H1 (cell line): ENCODE measurements around the gene MAP7. TPM values are rescaled to one million over a fixed set of nuclear protein-coding genes. Genes with fewer than 3 reads are reported as not detected.
A peak's percentile ranks its signal among the peaks of the same experiment; 100 is the strongest.

Experiments
- CTCF ChIA-PET: fragments of 300-600 bp; sonication (Branson Sonifier 250); formaldehyde crosslinking; loops from one replicate; lab custom pipeline; 2021; ENCODE audit not compliant: partially characterized antibody; lab: Charles Lee
- POLR2A ChIA-PET: fragments of 300-600 bp; sonication (Branson Sonifier 250); formaldehyde crosslinking; loops from one replicate; lab custom pipeline; 2021; ENCODE audit warnings: inconsistent platforms; ENCODE audit not compliant: partially characterized antibody; lab: Charles Lee
- DNase-seq, 2 experiments: peaks; one replicate each; pipeline versions ENCODE4 v3.0.0 to v3.0.0-alpha.2; 2010 to 2022; ENCODE audit warnings: low spot score in 2 of 2, low read depth in 1 of 2, mixed read lengths in 1 of 2
- FAIRE-seq: peaks from 2 replicates; lab custom pipeline; 2011; peaks lifted over from hg19 to GRCh38; lab: Jason Lieb, UNC
- H2AFZ ChIP-seq: 2 replicates; pipeline ENCODE4 v1.8.1; 2012; ENCODE audit warnings: low read length, inconsistent platforms
- H2AK5ac ChIP-seq: 2 replicates; pipeline ENCODE4 v1.6.1; 2013; ENCODE audit warnings: low read depth, low read length
- H2BK120ac ChIP-seq: replicated peaks from 2 replicates; pipeline ENCODE3; 2013; ENCODE audit warnings: low read depth, low read length, inconsistent platforms
- H2BK12ac ChIP-seq: 2 replicates; pipeline ENCODE4 v1.6.1; 2013; ENCODE audit warnings: low read depth, low read length
- H2BK15ac ChIP-seq: 2 replicates; pipeline ENCODE4 v1.6.1; 2013; ENCODE audit warnings: low read length
- H2BK20ac ChIP-seq: 2 replicates; pipeline ENCODE4 v1.6.1; 2013; ENCODE audit warnings: low read length
- H2BK5ac ChIP-seq: 2 replicates; pipeline ENCODE4 v1.6.1; 2013; ENCODE audit warnings: low read depth, low read length
- H3K14ac ChIP-seq: 2 replicates; pipeline ENCODE4 v1.6.1; 2013; ENCODE audit warnings: inconsistent platforms; ENCODE audit not compliant: insufficient read length
- H3K18ac ChIP-seq: 2 replicates; pipeline ENCODE4 v1.6.1; 2013; ENCODE audit warnings: low read length; ENCODE audit errors: extremely low read depth
- H3K23ac ChIP-seq: 2 replicates; pipeline ENCODE4 v1.6.1; 2013; ENCODE audit warnings: inconsistent platforms; ENCODE audit not compliant: insufficient read length
- H3K23me2 ChIP-seq: 2 replicates; pipeline ENCODE4 v1.6.1; 2013; ENCODE audit warnings: low read depth, low read length
- H3K27ac ChIP-seq: 2 replicates; pipeline ENCODE4 v1.6.1; 2011; ENCODE audit warnings: low read depth, low read length, inconsistent platforms
- H3K27me3 ChIP-seq, 4 experiments: replicated peaks in 1 of 4; 1 replicate in 1 of 4; 2 replicates in 3 of 4; pipeline versions ENCODE4 v1.6.1 to v1.8.1; 2011 to 2013; ENCODE audit warnings: low read length in 3 of 4, mild to moderate bottlenecking in 3 of 4, inconsistent platforms in 2 of 4, mixed read lengths in 2 of 4, moderate library complexity in 1 of 4; ENCODE audit not compliant: control insufficient read depth in 3 of 4, insufficient read depth in 3 of 4; ENCODE audit errors: extremely low read depth in 1 of 4
- H3K36me3 ChIP-seq, 4 experiments: 2 replicates each; pipeline versions ENCODE4 v1.6.1 to v1.8.1; 2011 to 2013; ENCODE audit warnings: mild to moderate bottlenecking in 4 of 4, low read length in 3 of 4, moderate library complexity in 2 of 4, control low read depth in 1 of 4, inconsistent platforms in 1 of 4; ENCODE audit not compliant: insufficient read depth in 4 of 4, control insufficient read depth in 2 of 4
- H3K4ac ChIP-seq: replicated peaks from 2 replicates; pipeline ENCODE3; 2013; ENCODE audit warnings: low read length, low read depth, mixed read lengths, inconsistent platforms; ENCODE audit not compliant: insufficient read length
- H3K4me1 ChIP-seq, 4 experiments: replicated peaks in 1 of 4; 1 replicate in 1 of 4; 2 replicates in 3 of 4; pipeline versions ENCODE4 v1.6.1 to v1.8.1; 2011 to 2013; ENCODE audit warnings: low read length in 3 of 4, inconsistent platforms in 2 of 4, mixed read lengths in 1 of 4; ENCODE audit not compliant: insufficient read depth in 4 of 4, control insufficient read depth in 3 of 4
- H3K4me2 ChIP-seq, 2 experiments: 2 replicates each; pipeline versions ENCODE4 v1.6.1 to v1.8.1; 2011 to 2013; ENCODE audit warnings: low read depth in 2 of 2, low read length in 2 of 2, control low read depth in 1 of 2, inconsistent platforms in 1 of 2, mild to moderate bottlenecking in 1 of 2; ENCODE audit not compliant: insufficient read depth in 1 of 2
- H3K4me3 ChIP-seq, 4 experiments: fragments of 200-600, 300-600 bp in 1 of 4; sonication (generic), shearing (Covaris generic), sonication (Bioruptor Twin) in 1 of 4; 2 replicates each; pipeline versions ENCODE4 v1.5.1 to v1.8.1; 2011 to 2016; ENCODE audit warnings: low read length in 4 of 4, low read depth in 3 of 4, control low read depth in 2 of 4, inconsistent platforms in 2 of 4, mild to moderate bottlenecking in 2 of 4, mixed read lengths in 1 of 4, moderate library complexity in 1 of 4; ENCODE audit not compliant: insufficient read depth in 2 of 4; ENCODE audit errors: extremely low read depth in 1 of 4
- H3K56ac ChIP-seq: replicated peaks from 2 replicates; pipeline ENCODE3; 2013; ENCODE audit warnings: low read depth, mild to moderate bottlenecking, mixed read lengths, low read length, inconsistent platforms; ENCODE audit not compliant: insufficient read length
- H3K79me1 ChIP-seq: 2 replicates; pipeline ENCODE4 v1.6.1; 2013; ENCODE audit warnings: low read depth, low read length, control low read depth
- H3K79me2 ChIP-seq, 2 experiments: 2 replicates each; pipeline versions ENCODE4 v1.6.1 to v1.8.1; 2012 to 2013; ENCODE audit warnings: low read length in 2 of 2, mild to moderate bottlenecking in 2 of 2, inconsistent platforms in 1 of 2; ENCODE audit not compliant: insufficient read depth in 2 of 2, control insufficient read depth in 1 of 2
- H3K9ac ChIP-seq, 4 experiments: replicated peaks in 1 of 4; 1 replicate in 1 of 4; 2 replicates in 3 of 4; pipeline versions ENCODE4 v1.6.1 to v1.8.1; 2011 to 2013; ENCODE audit warnings: low read depth in 3 of 4, low read length in 3 of 4, control low read depth in 2 of 4, mild to moderate bottlenecking in 2 of 4, moderate library complexity in 2 of 4, inconsistent platforms in 1 of 4; ENCODE audit errors: extremely low read depth in 1 of 4
- H3K9me3 ChIP-seq, 2 experiments: 2 replicates each; pipeline versions ENCODE4 v1.6.1 to v1.8.1; 2012 to 2013; ENCODE audit warnings: mild to moderate bottlenecking in 2 of 2, moderate library complexity in 2 of 2, control low read depth in 1 of 2, inconsistent platforms in 1 of 2, low read depth in 1 of 2, low read length in 1 of 2, mixed read lengths in 1 of 2; ENCODE audit not compliant: insufficient read depth in 2 of 2
- H4K20me1 ChIP-seq, 2 experiments: replicated peaks in 1 of 2; 2 replicates each; pipeline versions ENCODE3 to v1.8.1; 2011 to 2013; ENCODE audit warnings: inconsistent platforms in 2 of 2, low read length in 2 of 2, mild to moderate bottlenecking in 1 of 2; ENCODE audit not compliant: insufficient read depth in 2 of 2, control insufficient read depth in 1 of 2
- H4K5ac ChIP-seq: 2 replicates; pipeline ENCODE4 v1.6.1; 2013; ENCODE audit warnings: low read length, low read depth, mixed read lengths, inconsistent platforms; ENCODE audit not compliant: insufficient read length
- H4K8ac ChIP-seq: 2 replicates; pipeline ENCODE4 v1.8.0; 2013; ENCODE audit warnings: mild to moderate bottlenecking, moderate library complexity, low read length, inconsistent platforms; ENCODE audit not compliant: insufficient read depth; ENCODE audit errors: extremely low read depth
- H4K91ac ChIP-seq: replicated peaks from 2 replicates; pipeline ENCODE3; 2013; ENCODE audit warnings: low read length, mixed read lengths, inconsistent platforms; ENCODE audit not compliant: insufficient read length
- BACH1 ChIP-seq: IDR thresholded peaks from 2 replicates; pipeline ENCODE4 v1.6.1; 2012; ENCODE audit warnings: low read length, improper control_type of control experiment
- BRCA1 ChIP-seq: IDR thresholded peaks from 2 replicates; pipeline ENCODE4 v1.6.1; 2012; ENCODE audit warnings: low read depth, low read length, improper control_type of control experiment
- PHF8 ChIP-seq: fragments of 200-600 bp; sonication (generic); conservative IDR thresholded peaks from 2 replicates; pipeline ENCODE4 v1.7.1; 2012; ENCODE audit warnings: low read depth, mild to moderate bottlenecking, inconsistent platforms, low read length, moderate library complexity
- SIX5 ChIP-seq: IDR thresholded peaks from 2 replicates; pipeline ENCODE4 v1.6.1; 2011; ENCODE audit warnings: mild to moderate bottlenecking, low read depth, low read length
- SP1 ChIP-seq: IDR thresholded peaks from 2 replicates; pipeline ENCODE4 v1.6.1; 2011; ENCODE audit warnings: low read depth, low read length
- WGBS, 2 experiments: shearing (Covaris generic) in 1 of 2; methylation state at CpG; one replicate each; pipeline versions ENCODE4 v1.1.6 to v1.1.7; 2013 to 2015; ENCODE audit warnings: low lambda C conversion rate in 2 of 2, mixed read lengths in 2 of 2, inconsistent platforms in 1 of 2, low coverage in 1 of 2, missing lambda C conversion rate in 1 of 2; ENCODE audit not compliant: insufficient replicate concordance in 2 of 2, insufficient coverage in 1 of 2, insufficient read length in 1 of 2; ENCODE audit errors: extremely low coverage in 1 of 2, missing lambda C conversion rate in 1 of 2; 5-methylcytosine and 5-hydroxymethylcytosine counted together
- polyA plus RNA-seq, 7 experiments: library from polyadenylated mRNA; depleted of rRNA in 3 of 7; stranded (reverse) in 5 of 7; unstranded in 2 of 7; fragments of >200 nt in 5 of 7; fragments of 200-250 nt in 2 of 7; gene quantifications; 1 replicate in 5 of 7; 2 replicates in 1 of 7; 4 replicates in 1 of 7; pipeline versions ENCODE4 v1.2.1 to v1.2.3, GENCODE V29; 2011 to 2013; ENCODE audit warnings: missing spikeins in 2 of 7, mixed read lengths in 2 of 7
- total RNA-seq: library from RNA; stranded (reverse); fragmentation: NEBNext Ultra II Directional; extraction: Animal tissue kit (Norgen Biotek cat#: 25700); gene quantifications from 2 replicates; pipeline ENCODE4 v1.2.1, GENCODE V29; 2021

The MAP7 gene
- total and polyA plus RNA-seq, 2 of the 8 experiments (the other 6 are each of a cell fraction or from before 2014, with no cell fraction given) = 13.5 to 66.9 TPM

DNA sequence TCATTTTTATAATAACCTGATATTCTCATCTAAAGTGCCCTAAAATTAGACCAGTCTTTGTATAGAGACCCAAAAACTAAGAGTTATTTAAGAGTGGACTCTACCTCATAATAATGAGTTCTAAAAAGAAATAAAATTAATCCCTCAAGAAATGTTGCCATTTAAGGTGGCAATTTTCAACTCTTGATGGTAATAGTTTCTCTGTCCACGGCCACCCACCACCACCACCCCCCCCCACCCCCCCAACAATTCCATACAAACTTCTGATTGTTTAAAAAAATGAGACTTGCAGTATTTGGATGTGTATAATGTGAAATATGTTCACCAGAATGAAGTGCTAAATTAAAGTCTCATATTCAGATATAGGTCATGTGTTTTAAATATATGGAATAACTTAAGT lies 2.4 kb downstream of the MAP7 start:
- Histone ChIP-seq H3K4me1 (peaks cover 2 to 18% (median 5%) of the 10 kb centered on the region in 4 experiments; a peak in 6 of 7 replicates), H3K4me2 (no peak overlapping the region), H3K4me3 (peak overlapping the region in 1 of 4 experiments; percentile 99; a peak in 2 of 8 replicates), H4K91ac (no peak overlapping the region), H3K79me2 (peaks cover 8 to 66% of the 10 kb centered on the region in 2 experiments; a peak in 3 of 4 replicates), H3K27me3 (peaks cover 0 to 14% (median 7%) of the 10 kb centered on the region in 4 experiments; a peak in 5 of 7 replicates), H3K23me2 (peaks cover 13% of the 10 kb centered on the region), H2BK12ac (no peak overlapping the region), H4K5ac (no peak overlapping the region), H3K56ac (no peak overlapping the region), H2BK120ac (no peak overlapping the region), H3K18ac (no peak overlapping the region), H2AFZ (no peak overlapping the region), H3K36me3 (no peaks in the 10 kb centered on the region; a peak in 1 of 8 replicates), H3K14ac (no peak overlapping the region), H3K23ac (no peak overlapping the region), H2BK5ac (no peak overlapping the region), H3K27ac (no peak overlapping the region), H2BK20ac (no peak overlapping the region), H2AK5ac (no peak overlapping the region), H3K9me3 (no peaks in the 10 kb centered on the region), H4K8ac (no peak overlapping the region), H4K20me1 (peaks cover 2 to 6% of the 10 kb centered on the region in 2 experiments), H3K4ac (no peak overlapping the region), H3K9ac (no peak overlapping the region), H3K79me1 (no peaks in the 10 kb centered on the region; the same call in 1 of the 2 replicates), H2BK15ac (no peak overlapping the region)
- DNase-seq (no peak), FAIRE-seq (no peak)
- 71% methylated on average over 1 of the region's 1 CpG; no CpG with 5 or more reads in 1 of the 2 experiments for WGBS, 2 experiments
- CTCF ChIA-PET = interaction anchor here (0.6 to 1.9 kb wide), 18 partner anchors 9 to 321 kb away, joined by 3 to 15 read pairs (median 4); no protein-coding TSS in a partner anchor
- POLR2A ChIA-PET = interaction anchor here (0.7 to 1.4 kb wide), 3 partner anchors 13 to 259 kb away, joined by 3 to 11 read pairs (median 5); partner anchors contain the start of gene BCLAF1
- TF ChIP-seq PHF8 (no peak), BACH1 (no peak), BRCA1 (no peak), SP1 (no peak), SIX5 (no peak)
